ENCODE measurements around the gene CHPF2. TPM values are rescaled to one million over a fixed set of nuclear protein-coding genes. Genes with fewer than 3 reads are reported as not detected.

Gene CHPF2
- total RNA-seq, 4 donors from 2014 or later, result 22.3 to 44.9 (median 34.0) TPM

- TF ChIP-seq, protein P1, sequence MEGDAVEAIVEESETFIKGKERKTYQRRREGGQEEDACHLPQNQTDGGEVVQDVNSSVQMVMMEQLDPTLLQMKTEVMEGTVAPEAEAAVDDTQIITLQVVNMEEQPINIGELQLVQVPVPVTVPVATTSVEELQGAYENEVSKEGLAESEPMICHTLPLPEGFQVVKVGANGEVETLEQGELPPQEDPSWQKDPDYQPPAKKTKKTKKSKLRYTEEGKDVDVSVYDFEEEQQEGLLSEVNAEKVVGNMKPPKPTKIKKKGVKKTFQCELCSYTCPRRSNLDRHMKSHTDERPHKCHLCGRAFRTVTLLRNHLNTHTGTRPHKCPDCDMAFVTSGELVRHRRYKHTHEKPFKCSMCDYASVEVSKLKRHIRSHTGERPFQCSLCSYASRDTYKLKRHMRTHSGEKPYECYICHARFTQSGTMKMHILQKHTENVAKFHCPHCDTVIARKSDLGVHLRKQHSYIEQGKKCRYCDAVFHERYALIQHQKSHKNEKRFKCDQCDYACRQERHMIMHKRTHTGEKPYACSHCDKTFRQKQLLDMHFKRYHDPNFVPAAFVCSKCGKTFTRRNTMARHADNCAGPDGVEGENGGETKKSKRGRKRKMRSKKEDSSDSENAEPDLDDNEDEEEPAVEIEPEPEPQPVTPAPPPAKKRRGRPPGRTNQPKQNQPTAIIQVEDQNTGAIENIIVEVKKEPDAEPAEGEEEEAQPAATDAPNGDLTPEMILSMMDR (IDR thresholded peaks at IDR 0.05), result no peak
- no peak for ATAC-seq (ENCODE audit: low FRiP score)
- no peak for DNase-seq (ENCODE audit: low spot score)
These were observed 1.5 kb downstream of the CHPF2 start for GRCh38 chr7:151233804-151234203.

GRCh38 chr7:151235091-151235787, 3.0 kb downstream of the CHPF2 start:
- ATAC-seq (ENCODE audit: low FRiP score) (no peak), DNase-seq (ENCODE audit: low spot score) (no peak)
- TF ChIP-seq, protein P1 (IDR thresholded peaks at IDR 0.05), result no peak

DNA sequence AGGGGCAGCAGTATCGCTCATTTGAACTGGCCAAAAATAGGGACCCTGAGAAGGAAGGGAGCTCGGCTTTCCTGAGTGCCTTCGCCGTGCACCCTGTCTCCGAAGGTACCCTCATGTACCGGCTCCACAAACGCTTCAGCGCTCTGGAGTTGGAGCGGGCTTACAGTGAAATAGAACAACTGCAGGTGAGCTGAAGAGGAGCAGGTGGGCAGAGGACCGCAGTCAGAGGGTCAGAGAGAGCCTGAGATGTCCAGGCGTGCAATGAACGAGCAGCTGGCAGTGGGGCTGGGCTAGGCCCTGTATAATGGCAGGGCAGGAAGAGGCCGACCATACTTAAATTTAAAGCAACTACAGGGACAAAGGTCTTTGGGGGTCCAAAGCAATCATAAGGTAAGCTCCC, 4.1 kb downstream of the CHPF2 start:
- TF ChIP-seq, protein P1 (IDR thresholded peaks at IDR 0.05), result no peak
- no peak for ATAC-seq (ENCODE audit: low FRiP score)
- DNase-seq (ENCODE audit: low spot score), result no peak

- DNase-seq (ENCODE audit: low spot score) (no peak), ATAC-seq (ENCODE audit: low FRiP score) (no peak)
These were observed 5.2 kb downstream of the CHPF2 start for GRCh38 chr7:151237244-151238189.

DNA sequence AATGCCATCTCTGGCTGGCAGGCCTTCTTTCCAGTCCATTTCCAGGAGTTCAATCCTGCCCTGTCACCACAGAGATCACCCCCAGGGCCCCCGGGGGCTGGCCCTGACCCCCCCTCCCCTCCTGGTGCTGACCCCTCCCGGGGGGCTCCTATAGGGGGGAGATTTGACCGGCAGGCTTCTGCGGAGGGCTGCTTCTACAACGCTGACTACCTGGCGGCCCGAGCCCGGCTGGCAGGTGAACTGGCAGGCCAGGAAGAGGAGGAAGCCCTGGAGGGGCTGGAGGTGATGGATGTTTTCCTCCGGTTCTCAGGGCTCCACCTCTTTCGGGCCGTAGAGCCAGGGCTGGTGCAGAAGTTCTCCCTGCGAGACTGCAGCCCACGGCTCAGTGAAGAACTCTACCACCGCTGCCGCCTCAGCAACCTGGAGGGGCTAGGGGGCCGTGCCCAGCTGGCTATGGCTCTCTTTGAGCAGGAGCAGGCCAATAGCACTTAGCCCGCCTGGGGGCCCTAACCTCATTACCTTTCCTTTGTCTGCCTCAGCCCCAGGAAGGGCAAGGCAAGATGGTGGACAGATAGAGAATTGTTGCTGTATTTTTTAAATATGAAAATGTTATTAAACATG, 6.0 kb downstream of the CHPF2 start:
- DNase-seq (ENCODE audit: low spot score) (no peak), ATAC-seq (ENCODE audit: low FRiP score) (no peak)
- TF ChIP-seq, protein P1 (IDR thresholded peaks at IDR 0.05), result no peak

More at GRCh38 chr7:151237244-151238189, 5.2 kb downstream of the CHPF2 start:
- TF ChIP-seq, protein P1 (IDR thresholded peaks at IDR 0.05), result no peak

DNA sequence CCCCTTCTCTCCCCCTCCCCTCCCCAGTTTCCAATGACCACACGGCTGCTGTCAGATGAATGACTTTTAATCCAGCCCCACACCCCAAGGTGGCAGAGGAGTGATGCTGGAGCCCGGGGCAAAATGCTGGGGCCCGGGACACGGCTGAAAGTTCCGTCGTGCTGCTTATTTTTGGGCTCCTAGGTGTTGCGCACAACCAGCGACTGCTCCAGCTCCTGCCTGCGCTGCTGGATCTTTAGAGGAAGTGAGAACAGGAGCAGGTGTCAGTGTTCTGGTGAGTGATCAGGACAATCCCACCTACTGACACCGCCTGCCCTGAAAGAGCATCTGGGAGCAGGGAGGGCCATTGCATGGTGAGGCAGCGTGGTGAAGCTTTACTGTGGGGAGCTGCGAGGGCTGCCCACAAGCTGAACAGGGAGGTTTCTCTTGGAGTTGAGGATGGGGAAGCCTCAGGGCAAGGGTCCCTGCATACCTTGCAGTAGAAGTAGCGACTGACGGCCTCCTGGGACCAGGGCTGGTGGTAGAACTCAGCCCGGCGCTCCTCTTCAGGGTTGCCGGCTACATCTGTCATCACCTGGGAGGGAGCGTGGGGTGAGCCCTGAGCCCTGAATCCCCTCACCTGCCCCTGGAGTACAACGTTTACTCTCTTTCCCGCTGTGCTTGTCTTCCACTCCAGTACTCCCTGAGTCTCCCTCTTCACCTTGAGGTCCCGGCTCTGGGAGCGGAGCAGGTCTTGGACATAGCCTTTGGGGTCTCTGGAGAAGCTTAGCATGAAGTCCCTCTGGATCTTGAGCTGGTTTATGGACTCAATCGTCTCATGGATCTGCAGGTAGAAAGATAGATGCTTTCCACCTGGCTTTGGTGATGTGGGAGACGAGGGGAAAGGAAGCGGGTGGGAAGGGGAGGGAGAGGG, 6.9 kb downstream of the CHPF2 start:
- ATAC-seq (ENCODE audit: low FRiP score) (no peak), DNase-seq (ENCODE audit: low spot score) (no peak)
- TF ChIP-seq, protein P1 (IDR thresholded peaks at IDR 0.05), result no peak
